ENCODE measurements around the gene CAV3. TPM values are rescaled to one million over a fixed set of nuclear protein-coding genes. Genes with fewer than 3 reads are reported as not detected.

Gene CAV3
- total RNA-seq, 1 donor from 2014 or later: not detected

- H3K9me3 Mint-ChIP-seq (ENCODE audit: low read depth): no peaks in the 10 kb centered on the region
- no peak overlapping the region for H3K4me3 Mint-ChIP-seq (ENCODE audit: low read depth)
- no peak overlapping the region for H3K27ac Mint-ChIP-seq
- H3K36me3 Mint-ChIP-seq (ENCODE audit: insufficient read depth): peaks cover 2% of the 10 kb centered on the region
- H3K4me1 Mint-ChIP-seq (ENCODE audit: low read depth): peaks cover 7% of the 10 kb centered on the region
- peaks cover 10% of the 10 kb centered on the region for H3K27me3 Mint-ChIP-seq
- no peak for TF ChIP-seq CTCF (IDR thresholded peaks at IDR 0.05; ENCODE audit: unreplicated experiment)
- no peak for DNase-seq (ENCODE audit: low spot score, unreplicated experiment)
Observed at GRCh38 chr3:8752832-8753231, 19.2 kb downstream of the CAV3 start.

GRCh38 chr3:8755097-8755496, 21.5 kb downstream of the CAV3 start:
- H3K4me1 Mint-ChIP-seq (ENCODE audit: low read depth): peaks cover 9% of the 10 kb centered on the region
- H3K4me3 Mint-ChIP-seq (ENCODE audit: low read depth): no peak overlapping the region
- peaks cover 2% of the 10 kb centered on the region for H3K36me3 Mint-ChIP-seq (ENCODE audit: insufficient read depth)
- no peaks in the 10 kb centered on the region for H3K9me3 Mint-ChIP-seq (ENCODE audit: low read depth)
- peak overlapping the region; percentile 43 for H3K27ac Mint-ChIP-seq
- DNase-seq (ENCODE audit: low spot score, unreplicated experiment): no peak
- H3K27me3 Mint-ChIP-seq: peaks cover 19% of the 10 kb centered on the region
- no peak for TF ChIP-seq CTCF (IDR thresholded peaks at IDR 0.05; ENCODE audit: unreplicated experiment)

DNA sequence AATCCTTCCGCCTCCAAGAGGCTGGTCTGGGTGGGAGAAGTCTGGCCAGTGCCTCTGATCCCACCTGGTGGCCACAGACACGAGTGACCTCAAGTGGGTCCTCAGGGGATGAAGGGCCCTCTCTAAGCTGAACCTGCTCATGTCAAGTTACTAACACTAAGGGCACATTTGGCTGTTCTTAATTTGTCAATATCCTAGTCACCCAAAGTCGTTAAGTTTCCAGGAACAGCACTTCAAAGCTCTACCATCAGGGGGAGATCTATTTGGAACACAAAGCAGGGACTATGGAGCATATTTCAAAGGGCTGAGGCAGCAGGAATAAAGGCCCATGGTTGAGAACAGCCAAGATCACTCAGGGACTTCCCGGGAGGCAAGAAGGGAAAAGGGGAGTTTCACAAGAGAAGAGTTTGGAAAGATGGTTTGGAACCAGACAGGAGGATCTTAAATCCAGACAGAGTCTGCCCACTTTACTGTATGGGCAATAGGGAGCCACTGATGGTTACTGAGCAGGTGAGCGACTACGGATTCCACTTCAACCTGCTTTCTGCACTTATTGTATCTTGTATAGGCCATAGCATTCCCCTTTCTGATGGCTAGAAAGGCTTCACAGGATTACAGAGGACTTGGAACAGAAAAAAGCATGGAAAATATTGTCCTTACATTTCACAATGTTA, 22.1 kb downstream of the CAV3 start:
- peaks cover 24% of the 10 kb centered on the region for H3K27me3 Mint-ChIP-seq
- peak overlapping the region; percentile 43 for H3K27ac Mint-ChIP-seq
- peak; percentile 52 for TF ChIP-seq CTCF (IDR thresholded peaks at IDR 0.05; ENCODE audit: unreplicated experiment)
- H3K4me3 Mint-ChIP-seq (ENCODE audit: low read depth): no peak overlapping the region
- no peaks in the 10 kb centered on the region for H3K9me3 Mint-ChIP-seq (ENCODE audit: low read depth)
- H3K36me3 Mint-ChIP-seq (ENCODE audit: insufficient read depth): peaks cover 2% of the 10 kb centered on the region
- peaks cover 9% of the 10 kb centered on the region for H3K4me1 Mint-ChIP-seq (ENCODE audit: low read depth)
- no peak for DNase-seq (ENCODE audit: low spot score, unreplicated experiment)

GRCh38 chr3:8756671-8757070, 23.1 kb downstream of the CAV3 start:
- H3K27me3 Mint-ChIP-seq: peaks cover 28% of the 10 kb centered on the region
- peaks cover 2% of the 10 kb centered on the region for H3K36me3 Mint-ChIP-seq (ENCODE audit: insufficient read depth)
- peaks cover 9% of the 10 kb centered on the region for H3K4me1 Mint-ChIP-seq (ENCODE audit: low read depth)
- H3K27ac Mint-ChIP-seq: no peak overlapping the region
- no peak for TF ChIP-seq CTCF (IDR thresholded peaks at IDR 0.05; ENCODE audit: unreplicated experiment)
- no peak for DNase-seq (ENCODE audit: low spot score, unreplicated experiment)
- no peak overlapping the region for H3K4me3 Mint-ChIP-seq (ENCODE audit: low read depth)
- H3K9me3 Mint-ChIP-seq (ENCODE audit: low read depth): no peaks in the 10 kb centered on the region

DNA sequence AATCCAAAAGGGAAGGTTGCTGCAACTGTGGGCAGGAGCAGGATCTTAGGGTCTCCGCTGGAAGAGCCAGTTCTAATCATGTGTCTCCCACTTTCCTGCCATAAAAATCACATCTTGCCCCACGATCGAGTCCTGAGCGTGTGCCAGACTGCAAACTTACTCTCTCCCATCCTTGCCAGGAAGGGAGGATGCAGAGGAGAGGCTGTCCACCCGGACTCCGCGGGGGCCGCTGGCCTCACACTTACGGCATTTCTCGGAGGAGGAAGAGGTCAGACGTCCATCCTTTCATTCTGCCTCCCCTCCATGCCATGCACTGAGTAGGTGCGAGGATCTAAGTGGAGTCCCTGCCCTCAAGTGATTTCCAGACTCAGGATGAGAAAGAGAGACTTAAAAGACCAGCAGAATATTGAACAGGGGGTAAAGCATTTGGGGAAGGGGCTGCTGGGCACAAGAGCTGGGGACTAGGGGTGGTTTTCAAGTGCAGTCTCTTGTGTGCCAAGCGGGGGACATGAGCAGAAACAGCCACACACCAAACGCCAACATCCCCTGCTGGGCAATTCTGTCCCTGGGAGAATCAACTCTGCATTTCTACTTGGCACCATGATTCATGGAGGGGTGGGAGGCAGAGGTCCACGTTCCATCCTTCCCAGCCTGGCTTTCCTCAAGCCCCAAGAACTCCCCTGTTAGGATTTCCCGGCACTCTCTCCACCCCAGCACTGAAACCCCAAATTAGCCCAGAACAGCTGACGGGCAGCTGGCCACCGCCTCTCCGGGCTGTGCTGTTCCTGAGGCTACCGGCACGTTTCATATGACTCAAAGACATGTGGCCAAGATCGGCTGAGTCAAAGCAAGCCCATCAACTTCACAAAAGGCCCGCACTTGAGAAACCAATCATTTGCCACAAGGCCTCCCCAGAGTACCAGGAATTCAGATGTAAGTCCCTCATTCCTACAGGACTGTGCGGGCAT, 24.2 kb downstream of the CAV3 start:
- Mint-ChIP-seq H3K27ac (no peak overlapping the region), H3K4me3 (ENCODE audit: low read depth) (no peak overlapping the region), H3K36me3 (ENCODE audit: insufficient read depth) (peaks cover 2% of the 10 kb centered on the region), H3K27me3 (peaks cover 29% of the 10 kb centered on the region), H3K9me3 (ENCODE audit: low read depth) (no peaks in the 10 kb centered on the region), H3K4me1 (ENCODE audit: low read depth) (peaks cover 9% of the 10 kb centered on the region)
- TF ChIP-seq CTCF (IDR thresholded peaks at IDR 0.05; ENCODE audit: unreplicated experiment): no peak
- no peak for DNase-seq (ENCODE audit: low spot score, unreplicated experiment)
